Esophagus muscularis mucosa (tissue), 4 donors: ENCODE measurements around the gene AATK.

ENCODE experiments used
- EP300 ChIP-seq: sonication (generic); formaldehyde crosslinking; IDR thresholded peaks from one replicate; pipeline ENCODE4 v1.6.1; 2017; ENCODE audit warnings: antibody characterized with exemption
- POLR2A ChIP-seq: fragments of 450-650 bp; IDR thresholded peaks from one replicate; pipeline ENCODE4 v1.6.1; 2017; ENCODE audit warnings: antibody characterized with exemption, moderate library complexity, mild to moderate bottlenecking, low read depth
- POLR2AphosphoS5 ChIP-seq, 2 donors: sonication (generic); formaldehyde crosslinking; IDR thresholded peaks; one replicate each; pipeline ENCODE4 v1.6.1; 2017; ENCODE audit warnings: antibody characterized with exemption in 2 of 2
- TF ChIP-seq, protein P1 (sequence below), 3 experiments: fragments of 200-600 bp in 2 of 3; fragments of 450-650 bp in 1 of 3; sonication (generic) in 2 of 3; IDR thresholded peaks; one replicate each; pipeline ENCODE4 v1.5.1; 2017 to 2019; ENCODE audit warnings: antibody characterized with exemption in 3 of 3, mild to moderate bottlenecking in 2 of 3, moderate library complexity in 1 of 3

DNA sequence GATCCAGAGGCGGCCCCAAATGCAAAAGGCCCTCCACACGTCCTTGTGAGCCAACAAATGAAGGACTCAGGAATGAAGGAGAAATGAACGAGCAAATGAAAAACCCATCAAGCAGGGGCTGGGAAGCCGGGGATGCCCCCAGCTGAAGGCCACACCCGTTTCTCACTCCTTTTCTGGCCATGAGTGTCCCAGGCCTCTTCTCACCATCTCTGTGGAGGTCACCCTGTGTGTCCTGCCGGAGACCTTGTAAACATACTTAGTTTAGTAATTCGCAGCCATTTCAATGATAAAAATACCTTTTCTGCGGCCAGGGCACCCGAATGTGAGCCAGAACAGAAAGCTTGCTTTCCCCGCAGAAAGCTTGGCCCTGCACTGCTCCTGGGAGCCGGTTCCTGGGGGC lies 21.1 kb upstream of the AATK start:
- TF ChIP-seq, protein P1, sequence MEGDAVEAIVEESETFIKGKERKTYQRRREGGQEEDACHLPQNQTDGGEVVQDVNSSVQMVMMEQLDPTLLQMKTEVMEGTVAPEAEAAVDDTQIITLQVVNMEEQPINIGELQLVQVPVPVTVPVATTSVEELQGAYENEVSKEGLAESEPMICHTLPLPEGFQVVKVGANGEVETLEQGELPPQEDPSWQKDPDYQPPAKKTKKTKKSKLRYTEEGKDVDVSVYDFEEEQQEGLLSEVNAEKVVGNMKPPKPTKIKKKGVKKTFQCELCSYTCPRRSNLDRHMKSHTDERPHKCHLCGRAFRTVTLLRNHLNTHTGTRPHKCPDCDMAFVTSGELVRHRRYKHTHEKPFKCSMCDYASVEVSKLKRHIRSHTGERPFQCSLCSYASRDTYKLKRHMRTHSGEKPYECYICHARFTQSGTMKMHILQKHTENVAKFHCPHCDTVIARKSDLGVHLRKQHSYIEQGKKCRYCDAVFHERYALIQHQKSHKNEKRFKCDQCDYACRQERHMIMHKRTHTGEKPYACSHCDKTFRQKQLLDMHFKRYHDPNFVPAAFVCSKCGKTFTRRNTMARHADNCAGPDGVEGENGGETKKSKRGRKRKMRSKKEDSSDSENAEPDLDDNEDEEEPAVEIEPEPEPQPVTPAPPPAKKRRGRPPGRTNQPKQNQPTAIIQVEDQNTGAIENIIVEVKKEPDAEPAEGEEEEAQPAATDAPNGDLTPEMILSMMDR (IDR thresholded peaks at IDR 0.05) = no peak
- no peak for TF ChIP-seq EP300
- TF ChIP-seq POLR2AphosphoS5 (IDR thresholded peaks at IDR 0.05) = no peak
- TF ChIP-seq POLR2A = no peak
